Mammary epithelial cell (primary cell): ENCODE data around the gene MOV10.

Source experiments
- CTCF ChIP-seq, 2 donors: IDR thresholded peaks in 1 of 2; conservative IDR thresholded peaks in 1 of 2; 2 replicates each; pipeline ENCODE4 v1.5.1; 2011 to 2012; ENCODE audit warnings: inconsistent platforms in 2 of 2, low read length in 2 of 2, mild to moderate bottlenecking in 2 of 2, control low read depth in 1 of 2, low read depth in 1 of 2; ENCODE audit not compliant: insufficient read depth in 1 of 2; ENCODE audit errors: extremely low read depth in 1 of 2
- EZH2 ChIP-seq: IDR thresholded peaks from 2 replicates; pipeline ENCODE4 v1.6.1; 2012; ENCODE audit warnings: low read length, inconsistent platforms, borderline replicate concordance

- TF ChIP-seq CTCF (conservative IDR thresholded peaks at IDR 0.05 in 1 of 2, IDR thresholded peaks at IDR 0.05 in 1 of 2; ENCODE audit: extremely low read depth in 1 of 2, insufficient read depth in 1 of 2, low read depth in 1 of 2, low read length in 2 of 2) (peak; percentile 73 to 98), EZH2 (no peak)
These were observed 33.0 kb downstream of the MOV10 start for GRCh38 chr1:112707221-112708001.
